ENCODE measurements around the gene TSPAN14.

GRCh38 chr10:80464557-80465450 is 10.7 kb downstream of the TSPAN14 start:
- no peak for TF ChIP-seq CTCF (IDR thresholded peaks at IDR 0.05)
- no peak for TF ChIP-seq POLR2A (IDR thresholded peaks at IDR 0.05)
